NOMO-1 treated with DMSO at 0.1 percent for 48 hours (cell line): ENCODE measurements around the gene FILIP1L.
A peak's percentile ranks its signal among the peaks of the same experiment; 100 is the strongest.
"Not testable (repeated sequence)": the region's sequence is repeated elsewhere in the genome, so short reads cannot be mapped to it uniquely, and the experiment has no call there.

Experiments
- DNase-seq: peaks from one replicate; lab custom pipeline; 2025; ENCODE audit not compliant: unreplicated experiment; lab: John Stamatoyannopoulos, UW

Gene FILIP1L

DNA sequence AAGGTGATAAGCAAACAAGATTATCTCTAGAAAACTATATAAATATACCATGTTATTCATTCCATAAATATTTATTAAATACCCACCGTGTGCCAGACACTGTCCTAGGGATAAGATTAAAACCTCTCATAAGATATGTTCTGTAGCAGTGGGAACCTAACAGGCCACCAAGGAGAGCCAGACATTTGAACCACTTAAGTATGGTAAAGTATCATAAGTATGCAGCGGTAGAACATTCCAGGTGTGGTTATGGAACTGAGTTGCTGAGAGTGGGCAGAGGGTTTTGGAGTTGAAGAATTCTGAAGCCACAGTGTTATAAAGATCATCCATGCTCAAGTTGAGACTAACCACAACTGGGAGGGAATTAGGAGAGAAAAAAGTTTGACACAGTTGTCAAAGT lies 14.7 kb downstream of the FILIP1L start:
- DNase-seq, result no peak

DNA sequence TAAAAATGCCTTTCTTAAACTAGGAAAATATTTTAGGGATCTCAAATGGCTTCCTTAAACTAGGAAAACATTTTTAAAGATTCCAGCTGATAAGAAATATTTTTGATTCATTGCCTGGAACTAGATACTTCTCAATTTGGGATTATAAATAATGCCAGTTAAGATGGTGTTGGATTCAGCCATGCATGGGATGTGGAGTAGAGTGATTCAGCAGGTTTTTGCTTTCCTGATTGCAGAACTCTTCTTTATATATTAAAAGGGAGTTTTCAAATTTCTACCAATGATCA lies 15.6 kb downstream of the FILIP1L start:
- no peak for DNase-seq

DNA sequence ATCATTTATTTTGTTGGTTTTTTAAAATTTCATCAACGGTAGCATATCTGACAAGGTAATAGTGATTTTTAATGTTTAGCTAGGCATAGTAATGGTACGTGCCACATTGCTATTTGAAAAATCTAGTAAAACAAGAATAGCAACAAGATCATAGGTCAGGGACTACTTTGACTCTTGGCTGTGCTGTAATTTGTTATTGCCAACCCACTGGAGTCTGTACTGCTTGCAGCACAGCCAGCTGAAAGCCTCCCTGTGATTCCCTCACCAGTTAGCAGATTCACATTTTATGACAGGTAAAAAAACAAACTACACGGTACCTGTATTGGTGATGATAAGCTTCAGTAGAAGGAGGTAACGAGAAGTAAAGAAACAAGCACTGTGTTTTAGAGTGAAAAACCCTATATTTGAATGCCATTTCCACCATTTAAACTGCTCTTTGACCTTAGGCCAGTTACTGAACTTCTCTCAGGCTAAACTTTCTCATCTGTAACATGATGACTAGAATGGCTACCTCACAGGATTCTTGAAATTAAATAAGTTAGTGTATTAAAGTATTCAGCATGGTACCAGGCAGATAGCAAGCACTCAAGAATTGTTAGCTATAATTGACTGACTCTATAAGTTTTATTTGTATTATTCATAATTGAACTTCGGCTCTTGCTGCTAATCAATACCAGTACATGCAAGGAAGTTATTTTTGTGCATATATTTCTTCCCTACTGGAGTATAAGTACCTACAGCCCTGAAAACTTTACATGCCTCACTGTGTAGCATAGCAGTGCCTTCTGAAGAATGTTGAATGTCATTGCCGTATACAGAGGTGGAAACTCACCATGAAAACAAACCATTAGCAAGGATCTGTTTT lies 16.1 kb downstream of the FILIP1L start:
- DNase-seq, result no peak

DNA sequence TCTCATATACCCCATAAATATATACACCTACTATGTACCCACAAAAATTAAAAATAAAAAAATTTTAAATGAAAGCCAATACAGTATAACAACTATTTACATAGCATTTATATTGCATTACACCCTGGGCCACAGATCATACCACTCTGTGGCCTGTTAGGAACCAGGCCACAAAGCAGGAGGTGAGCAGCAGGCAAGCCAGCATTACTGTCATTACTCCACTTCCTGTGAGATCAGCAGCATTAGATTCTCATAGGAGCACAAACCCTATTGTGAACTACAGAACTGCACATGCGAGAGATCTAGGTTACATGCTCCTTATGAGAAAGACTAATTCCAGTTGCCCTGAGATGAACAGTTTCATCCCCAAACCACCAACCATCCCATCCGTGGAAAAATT lies 17.4 kb downstream of the FILIP1L start:
- no peak for DNase-seq

DNA sequence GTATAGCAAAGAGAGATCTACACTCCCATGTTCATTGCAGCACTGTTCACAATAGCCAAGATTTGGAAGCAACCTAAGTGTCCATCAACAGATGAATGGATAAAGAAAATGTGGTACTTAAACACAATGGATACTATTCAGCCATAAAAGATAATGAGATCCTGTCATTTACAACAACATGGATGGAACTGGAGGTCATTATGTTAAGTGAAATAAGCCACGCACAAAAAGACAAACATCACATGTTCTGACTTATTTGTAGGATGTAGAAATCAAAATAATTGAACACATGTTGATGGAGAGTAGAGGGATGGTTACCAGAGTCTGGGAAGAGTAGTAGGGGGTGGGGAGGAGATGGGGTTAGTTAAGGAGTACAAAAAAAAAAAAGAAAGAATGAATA lies 18.0 kb downstream of the FILIP1L start:
- not testable (repeated sequence) for DNase-seq

DNA sequence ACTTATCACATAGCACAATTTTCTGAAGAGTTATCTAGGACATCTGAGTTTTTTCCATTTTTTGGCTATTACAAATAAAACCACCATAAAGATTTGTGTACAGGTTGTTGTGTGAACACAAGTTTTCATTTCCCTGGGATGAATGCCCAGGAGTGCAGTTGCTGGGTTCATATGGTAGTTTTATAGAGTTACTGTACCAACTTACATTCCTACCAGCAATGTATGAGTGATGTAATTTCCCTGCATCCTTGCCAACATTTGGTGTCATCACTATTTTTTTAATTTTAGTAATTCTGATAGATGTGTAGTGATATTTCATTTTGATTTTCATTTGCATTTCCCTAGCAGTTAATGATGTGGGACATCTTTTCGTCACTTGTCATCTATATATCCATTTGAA lies 20.5 kb downstream of the FILIP1L start:
- DNase-seq, result no peak

DNA sequence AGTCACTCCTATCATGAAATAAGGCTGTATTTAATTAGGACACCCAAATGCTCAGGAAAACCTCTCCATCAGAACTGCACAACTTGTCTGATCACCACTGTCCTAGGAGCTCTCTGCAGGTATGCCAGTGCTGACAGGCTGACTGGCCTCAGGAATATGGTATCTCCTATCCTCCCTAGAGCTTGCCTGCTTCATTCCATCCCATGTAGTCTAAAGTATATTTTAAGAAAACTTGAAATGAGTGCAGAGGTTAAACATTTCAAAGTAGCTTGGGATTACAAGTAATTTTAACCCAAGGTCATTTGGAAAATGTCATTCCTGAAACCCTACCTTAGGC lies 23.7 kb downstream of the FILIP1L start:
- DNase-seq, result no peak

DNA sequence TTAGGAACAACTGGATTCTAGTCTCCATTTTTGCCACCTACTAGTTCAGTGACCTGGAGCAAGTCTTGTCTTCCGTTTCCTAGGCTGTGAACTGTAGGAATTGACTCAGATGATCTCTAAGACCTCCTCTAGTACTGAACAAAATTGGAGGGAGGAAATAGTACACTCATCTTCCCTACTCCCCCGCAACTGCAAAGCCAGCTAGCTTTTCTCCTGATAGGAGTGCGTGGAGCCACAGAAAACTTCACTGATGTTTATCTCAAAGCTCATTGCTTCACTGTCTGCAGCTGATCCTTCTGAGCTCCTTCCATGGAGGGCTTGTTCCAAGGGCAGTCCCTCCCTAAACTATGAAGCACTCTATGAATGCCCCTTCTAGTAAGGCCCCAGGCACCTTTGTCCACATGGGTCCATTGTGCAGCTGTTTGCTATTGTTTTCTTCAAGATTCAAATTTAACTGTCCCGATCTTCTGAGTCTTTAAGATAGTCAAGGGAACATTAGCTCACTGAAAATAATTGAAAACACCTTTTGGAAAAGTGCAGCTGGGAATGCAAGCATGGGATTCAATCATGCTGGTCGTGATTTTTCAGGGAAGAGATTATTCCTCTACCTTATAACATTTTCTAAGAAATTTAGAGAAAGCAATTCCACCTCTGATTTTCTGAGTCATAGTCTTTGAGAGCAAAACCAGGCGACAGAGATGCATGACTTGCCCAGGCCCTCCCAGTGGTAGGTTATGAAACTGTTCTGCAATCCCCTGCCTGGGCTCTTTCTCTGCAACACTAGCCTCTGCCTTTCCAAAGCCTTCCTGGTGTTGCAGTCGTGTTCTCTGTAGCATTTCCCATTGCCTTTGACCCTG lies 24.3 kb downstream of the FILIP1L start:
- DNase-seq, result peak; percentile 66

DNA sequence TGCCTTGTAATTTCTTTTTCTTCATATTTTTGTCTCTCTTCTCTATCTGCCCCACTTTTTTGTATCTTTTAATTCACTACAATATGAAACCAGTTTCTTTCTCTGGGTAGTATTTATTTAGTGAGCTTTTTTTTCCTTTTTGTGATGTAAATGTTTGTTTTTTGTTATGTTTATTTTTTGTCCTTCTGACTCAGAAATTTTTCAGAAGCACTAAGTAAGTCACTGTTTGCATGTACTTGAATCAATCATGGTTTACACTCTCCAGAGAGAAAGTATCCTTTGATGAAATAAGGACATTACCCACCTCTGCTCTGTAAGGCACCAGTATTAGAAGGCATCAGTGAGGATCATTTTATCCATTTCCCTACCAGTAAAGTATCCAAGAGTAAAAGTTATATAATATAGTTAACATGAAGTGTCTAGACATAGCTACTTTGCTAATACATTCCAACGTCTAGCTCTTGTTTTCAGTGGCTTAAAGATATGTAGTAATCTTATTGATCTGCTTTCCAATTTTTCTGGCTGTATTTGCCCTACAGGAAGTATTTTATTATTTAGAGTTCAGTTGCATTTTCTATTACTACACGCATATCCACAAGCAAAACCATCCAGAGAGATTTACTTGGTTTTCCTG lies 25.4 kb downstream of the FILIP1L start:
- no peak for DNase-seq

DNA sequence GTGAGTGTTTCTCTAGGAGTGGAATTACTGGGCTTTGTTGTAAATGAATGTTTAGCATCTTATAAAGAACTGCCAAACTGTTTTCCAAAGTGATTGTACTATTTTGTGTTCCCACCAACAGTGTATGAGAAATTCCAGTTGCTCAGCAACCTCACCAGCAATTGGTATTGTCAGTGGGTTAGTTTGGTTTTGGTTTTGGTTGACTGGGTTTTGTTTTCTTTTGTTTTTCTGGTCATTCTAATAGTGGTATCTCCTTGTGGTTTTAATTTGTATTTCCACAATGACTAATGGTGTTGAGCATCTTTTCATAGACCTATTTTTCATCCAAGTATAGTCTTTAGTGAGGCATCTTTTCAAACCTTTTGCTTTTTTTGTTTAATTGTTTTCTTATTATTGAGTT lies 27.1 kb downstream of the FILIP1L start:
- DNase-seq, result no peak

DNA sequence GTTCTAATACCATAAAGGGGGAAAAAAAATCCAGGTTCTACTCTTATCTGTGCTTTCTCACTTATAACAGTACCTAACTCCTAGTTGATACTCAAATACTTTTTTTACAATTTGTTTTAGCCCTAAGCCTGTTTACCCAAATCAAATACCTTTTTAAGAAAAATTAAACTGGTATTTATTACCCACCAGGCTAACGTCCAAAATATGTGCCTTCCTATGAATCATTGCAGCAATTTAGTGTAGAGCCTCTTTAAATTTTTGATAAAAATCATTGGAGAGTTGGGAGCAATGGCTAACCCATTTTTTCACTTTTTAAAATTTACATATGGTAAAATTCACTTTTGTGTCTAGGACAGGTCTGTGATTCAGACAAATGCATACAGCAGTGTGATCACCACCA lies 27.9 kb downstream of the FILIP1L start:
- DNase-seq, result no peak

DNA sequence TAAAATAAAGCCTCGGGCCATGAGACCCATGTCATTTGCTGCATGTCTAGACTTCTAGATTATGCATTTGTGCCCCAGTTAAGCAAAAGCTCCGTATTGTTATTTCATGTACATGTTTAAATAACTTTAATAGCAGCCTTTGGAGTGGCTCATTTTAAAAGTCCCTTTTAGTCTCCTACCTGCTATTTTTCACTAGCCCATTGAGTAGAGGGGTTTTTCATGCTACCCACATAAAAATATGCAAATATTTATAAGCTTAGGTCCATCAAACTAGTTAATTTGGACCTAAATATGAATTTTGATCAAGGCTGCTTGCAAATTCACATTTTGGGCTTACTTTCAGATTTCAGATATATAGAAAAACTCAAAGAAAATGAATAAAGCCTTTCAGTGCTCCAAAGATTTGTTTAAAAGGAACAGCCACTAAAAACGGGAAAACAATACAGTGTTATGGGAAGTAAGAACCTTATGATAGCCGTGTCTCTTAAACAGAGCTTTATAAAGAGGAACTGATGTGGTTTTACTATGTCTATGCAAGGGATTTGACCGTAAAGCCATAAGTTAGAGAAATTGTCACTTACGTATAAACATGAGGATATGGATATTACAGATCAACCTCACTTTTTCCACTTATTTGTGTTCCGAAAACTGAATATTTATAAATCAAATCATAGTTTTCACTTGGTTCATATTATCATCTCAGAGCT lies 30.0 kb downstream of the FILIP1L start:
- DNase-seq, result peak; percentile 84

DNA sequence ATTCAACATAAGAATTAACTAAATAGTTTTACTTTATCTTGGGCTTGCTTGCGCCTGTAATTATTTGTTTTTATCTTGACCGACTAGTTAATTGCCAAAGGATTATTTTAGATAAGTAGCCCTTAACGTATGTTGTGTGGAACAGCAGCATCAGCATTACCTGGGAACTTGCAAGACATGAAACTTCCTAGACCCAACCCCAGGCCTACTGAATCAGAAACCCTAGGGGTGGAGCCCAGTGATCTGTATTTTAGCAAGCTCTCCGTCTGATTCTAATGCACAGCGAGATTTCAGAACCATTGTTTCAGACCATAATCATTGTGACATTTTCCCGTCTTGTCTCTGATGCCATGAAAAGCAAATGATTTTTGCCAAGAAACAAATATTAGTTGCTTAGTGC lies 31.1 kb downstream of the FILIP1L start:
- no peak for DNase-seq

DNA sequence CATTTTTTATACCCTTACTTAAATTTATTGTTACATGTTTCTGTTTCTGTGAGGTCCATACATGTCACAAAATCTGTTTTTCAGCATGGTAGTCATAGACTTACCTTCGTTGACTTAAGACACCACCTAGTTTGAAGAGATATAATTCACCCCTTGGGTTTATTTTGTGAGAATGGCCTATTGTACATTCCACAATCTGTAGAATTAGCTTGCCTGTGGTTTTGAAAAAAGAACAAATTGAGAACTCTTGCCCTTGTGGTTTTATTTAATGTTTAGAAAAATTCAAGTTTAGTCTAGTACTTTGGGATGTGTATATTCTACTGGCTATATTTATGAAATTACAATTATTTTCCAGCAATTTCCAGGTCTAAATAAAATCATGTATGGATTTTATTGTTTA lies 31.6 kb downstream of the FILIP1L start:
- DNase-seq, result no peak

DNA sequence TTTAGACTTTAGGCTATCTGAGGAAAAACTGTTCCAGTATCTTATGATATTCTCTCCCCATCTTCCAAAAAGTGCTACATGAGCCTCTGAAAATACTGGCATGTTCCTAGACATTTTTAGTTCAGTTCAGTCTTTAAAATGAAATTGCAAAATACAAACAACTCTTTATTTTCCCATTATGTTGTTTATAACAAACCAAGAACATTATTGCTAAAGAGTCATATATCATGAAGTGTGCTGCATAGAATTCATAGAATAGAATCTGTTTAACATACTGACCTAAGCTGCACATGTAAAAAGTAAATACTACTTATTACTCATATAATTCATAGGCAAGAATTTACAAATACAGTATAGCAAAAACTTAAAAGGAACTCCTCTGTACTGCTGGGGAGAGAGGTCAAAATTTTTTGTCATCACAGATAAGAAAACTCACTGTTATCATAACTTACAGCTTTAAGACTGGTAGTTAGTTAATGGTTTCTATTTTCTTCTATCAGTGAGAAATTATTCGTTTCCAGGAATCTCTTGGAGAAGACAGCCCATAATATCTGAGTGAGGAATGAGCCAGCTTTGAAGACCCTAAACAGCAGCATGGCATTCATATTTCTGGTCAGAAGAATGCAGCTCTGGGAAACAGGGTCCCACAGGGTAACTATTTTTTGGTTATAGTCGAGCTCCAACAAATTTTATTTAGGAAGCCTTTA lies 32.2 kb downstream of the FILIP1L start:
- DNase-seq, result no peak

DNA sequence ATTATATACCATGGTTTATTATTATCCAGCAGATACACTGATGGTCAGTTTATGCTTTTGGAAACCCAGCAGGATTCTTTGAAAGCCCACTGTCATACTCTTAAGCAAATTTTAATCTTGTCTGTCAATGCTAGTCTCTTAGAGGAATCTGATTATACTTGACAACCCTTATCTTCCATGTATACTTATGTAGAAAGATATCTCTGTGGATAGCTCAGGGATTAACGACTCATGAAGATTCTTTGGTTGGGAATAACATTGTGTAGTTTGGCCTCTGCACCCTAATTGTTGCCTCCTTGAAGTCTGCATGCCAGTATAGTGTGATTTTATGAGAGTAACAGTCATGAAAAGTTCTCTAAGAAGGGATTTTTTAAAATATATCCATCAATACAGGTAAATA lies 33.0 kb downstream of the FILIP1L start:
- no peak for DNase-seq

DNA sequence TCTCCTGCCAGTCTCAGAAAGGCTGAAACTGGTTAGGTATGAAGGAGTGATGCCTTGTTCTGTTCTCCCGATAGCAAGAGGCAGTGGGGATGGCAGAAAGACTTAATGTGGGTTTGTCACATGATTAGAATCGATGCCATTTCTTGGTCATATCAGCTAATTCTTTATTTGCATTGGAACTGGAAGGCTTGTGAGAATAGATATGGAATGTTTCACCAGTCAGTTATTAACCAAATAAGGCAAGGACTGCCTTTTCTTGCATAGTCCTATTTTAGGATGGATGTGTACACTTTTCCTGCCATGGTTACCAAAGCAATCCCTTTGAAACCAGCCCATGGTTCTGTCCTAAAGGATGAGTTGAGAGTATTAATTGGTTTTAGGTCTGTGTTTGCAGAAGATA lies 33.7 kb downstream of the FILIP1L start:
- DNase-seq, result no peak

DNA sequence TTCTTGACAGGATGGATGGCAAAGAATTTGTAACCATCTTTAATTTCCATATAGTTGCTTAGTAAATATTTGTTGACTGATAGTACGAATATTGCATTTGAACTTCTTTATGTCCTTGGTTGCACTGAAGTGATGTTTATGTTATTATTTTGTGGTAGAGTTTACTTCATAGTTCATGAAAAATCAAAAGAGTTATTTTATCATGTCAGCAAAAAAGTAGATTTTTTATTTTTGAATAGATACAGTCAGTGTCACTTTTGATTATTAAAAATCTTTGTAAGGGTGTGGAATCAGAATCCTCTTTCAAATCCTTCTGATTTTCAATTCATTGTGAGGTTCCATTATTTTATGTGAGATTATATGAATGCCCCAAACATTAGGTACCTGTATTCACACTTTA lies 35.0 kb downstream of the FILIP1L start:
- no peak for DNase-seq

DNA sequence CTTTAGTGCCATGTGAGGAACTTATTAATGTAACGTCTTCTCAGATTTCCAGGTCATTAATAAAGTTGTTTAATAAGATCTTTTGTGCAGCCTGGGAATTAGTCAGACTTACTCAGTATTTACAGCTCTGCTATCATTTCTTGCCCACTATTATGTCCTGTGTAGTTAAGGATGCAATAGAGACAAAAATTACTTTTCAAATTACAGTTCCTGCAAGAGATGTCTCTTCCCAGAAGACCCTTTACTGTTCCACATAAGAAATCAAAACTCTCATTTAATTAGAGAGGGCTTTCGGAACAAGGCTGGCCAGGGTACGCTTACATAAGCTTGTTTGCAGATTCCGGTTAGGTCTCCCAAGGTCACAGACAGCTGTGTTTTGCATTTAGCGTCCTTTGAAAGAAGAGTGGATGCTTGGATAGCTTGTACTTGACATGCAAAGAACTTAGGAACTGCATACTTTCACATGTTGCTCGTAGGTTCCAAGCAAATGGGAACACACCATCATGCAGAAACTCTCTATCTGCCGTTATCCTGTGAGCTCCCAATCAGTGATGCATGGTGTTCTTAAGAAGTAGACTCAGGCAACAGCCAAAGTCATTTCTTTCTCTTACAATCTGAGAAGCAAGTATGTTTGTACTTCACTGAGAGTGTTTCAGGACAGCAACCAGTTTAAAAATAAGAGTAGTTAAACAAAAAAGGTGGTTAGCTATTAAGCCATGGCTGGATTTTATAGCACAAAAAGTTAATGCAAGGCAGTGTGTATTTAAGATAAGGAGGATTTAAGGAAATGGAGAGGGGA lies 37.4 kb downstream of the FILIP1L start:
- no peak for DNase-seq
